GM18520 (cell line): ENCODE data around the gene CUX1.
"Not testable (repeated sequence)": the region's sequence is repeated elsewhere in the genome, so short reads cannot be mapped to it uniquely, and the experiment has no call there.

Experiments used
- ATAC-seq: cut with Tn5 transposase; IDR thresholded peaks from one replicate; pipeline ENCODE4 v1.9.1; 2021; ENCODE audit not compliant: unreplicated experiment

Gene CUX1

DNA sequence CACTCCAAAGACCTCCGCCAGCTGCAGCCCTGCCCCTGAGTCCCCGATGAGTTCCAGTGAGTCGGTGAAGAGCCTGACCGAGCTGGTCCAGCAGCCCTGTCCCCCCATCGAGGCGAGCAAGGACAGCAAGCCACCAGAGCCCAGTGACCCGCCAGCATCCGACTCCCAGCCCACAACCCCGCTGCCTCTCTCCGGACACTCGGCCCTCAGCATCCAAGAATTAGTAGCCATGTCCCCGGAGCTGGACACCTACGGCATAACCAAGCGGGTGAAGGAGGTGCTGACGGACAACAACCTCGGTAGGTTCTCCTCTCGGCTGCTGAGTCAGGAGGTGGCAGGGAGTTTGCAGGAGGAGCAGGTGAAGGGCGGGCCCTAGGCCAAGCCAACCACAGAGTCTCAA is 409.9 kb downstream of the CUX1 start:
- ATAC-seq = no peak

DNA sequence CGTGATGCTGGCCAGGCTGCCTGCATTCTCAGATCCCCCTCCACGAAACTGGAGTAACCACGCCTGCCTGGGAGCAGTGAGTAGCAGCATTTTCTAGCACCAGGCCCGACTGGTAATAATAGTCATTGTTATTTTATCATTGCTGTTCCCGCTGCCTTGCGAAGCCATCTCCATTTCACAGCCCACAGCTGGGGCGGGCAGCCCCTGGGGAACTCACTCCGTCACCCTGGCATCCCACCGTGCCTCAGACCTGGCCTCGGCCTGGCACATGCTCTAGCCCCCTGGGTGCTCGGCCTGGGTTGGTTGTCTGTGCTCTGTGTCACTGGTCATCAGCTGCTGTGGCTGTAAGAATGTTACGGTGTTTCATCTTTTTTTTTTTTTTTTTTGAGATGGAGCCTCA is 411.5 kb downstream of the CUX1 start:
- no peak for ATAC-seq

DNA sequence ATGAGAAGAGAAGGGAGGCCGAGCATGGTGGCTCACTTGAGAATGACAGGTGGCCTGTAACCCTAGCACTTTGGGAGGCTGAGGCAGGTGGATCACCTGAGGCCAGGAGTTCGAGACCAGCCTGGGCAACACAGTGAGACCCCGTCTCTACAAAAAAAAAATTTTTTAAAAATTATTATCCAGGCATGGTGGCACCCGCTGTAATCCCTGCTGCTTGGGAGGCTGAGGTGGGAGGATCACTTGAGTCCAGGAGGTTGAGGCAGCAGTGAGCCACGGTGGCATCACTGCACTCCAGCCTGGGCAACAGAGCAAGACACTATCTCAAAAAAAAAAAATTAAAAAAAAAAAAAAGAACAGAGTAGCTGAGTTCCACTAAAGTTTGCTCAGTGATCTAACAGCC is 412.7 kb downstream of the CUX1 start:
- ATAC-seq = not testable (repeated sequence)

DNA sequence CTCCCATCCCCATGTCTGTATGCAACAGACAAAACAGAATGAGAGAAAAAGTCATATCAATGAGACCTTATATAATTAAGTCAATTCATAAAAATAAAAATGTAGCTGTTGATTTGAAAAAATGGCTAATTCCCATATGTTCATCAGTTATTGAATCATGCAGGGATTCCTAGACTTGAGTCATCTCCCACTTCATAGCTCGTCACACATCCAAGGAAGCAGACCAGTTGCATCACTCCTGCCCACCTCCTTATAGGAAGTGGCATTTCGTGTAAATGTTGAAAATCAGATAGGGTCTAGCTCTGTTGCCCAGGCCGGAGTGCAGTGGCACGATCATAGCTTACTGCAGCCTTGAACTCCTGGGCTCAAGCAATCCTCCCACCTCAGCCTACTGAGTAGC is 413.2 kb downstream of the CUX1 start:
- no peak for ATAC-seq

DNA sequence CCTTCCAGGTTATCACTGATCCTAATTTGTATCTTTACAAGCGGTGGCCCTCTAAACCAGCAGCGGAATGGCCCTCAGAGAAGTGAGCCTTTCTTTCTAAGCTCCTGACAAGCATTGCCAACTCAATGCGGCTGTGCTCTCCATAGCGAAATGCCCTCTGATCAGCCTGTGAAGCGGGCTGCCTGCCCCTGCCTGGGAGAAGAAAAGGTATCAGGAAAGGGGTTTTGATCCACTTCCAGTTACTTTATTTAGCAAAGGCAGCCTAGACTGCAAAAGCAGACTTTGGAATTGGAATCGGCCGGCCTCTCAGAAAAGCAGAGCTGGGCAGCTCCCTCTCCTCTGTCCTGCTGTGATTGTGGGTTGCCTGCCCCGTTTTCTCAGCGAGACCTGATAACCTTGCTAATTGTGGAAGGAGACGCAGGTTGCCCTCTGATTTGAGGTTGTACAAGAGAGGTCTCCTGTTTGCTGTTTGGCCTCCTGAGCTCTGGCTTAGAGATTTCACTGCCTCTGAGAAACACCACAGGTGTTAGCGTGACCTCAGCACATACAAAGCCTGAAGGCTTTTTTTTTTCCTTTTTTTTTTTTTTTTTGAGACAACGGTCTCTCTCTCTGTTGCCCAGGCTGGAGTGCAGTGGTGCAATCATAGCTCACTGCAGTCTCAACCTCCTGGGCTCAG is 415.3 kb downstream of the CUX1 start:
- no peak for ATAC-seq

DNA sequence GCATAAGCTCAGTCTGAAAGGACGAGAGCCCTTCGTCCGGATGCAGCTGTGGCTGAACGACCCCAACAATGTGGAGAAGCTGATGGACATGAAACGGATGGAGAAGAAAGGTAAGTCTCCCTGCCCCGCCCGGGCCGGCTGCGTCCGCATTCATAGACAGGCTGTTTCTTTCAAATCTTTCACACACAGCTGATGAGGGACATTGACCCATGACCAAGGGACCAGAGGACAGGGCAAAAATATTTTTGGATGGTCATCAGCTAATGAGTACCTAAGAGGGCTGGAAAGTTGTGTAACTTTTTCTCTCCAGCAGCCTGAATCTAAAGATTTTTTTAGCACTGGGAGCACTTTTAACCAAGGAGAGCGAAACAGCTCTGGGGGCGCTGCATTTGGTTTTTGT is 416.7 kb downstream of the CUX1 start:
- ATAC-seq = no peak

DNA sequence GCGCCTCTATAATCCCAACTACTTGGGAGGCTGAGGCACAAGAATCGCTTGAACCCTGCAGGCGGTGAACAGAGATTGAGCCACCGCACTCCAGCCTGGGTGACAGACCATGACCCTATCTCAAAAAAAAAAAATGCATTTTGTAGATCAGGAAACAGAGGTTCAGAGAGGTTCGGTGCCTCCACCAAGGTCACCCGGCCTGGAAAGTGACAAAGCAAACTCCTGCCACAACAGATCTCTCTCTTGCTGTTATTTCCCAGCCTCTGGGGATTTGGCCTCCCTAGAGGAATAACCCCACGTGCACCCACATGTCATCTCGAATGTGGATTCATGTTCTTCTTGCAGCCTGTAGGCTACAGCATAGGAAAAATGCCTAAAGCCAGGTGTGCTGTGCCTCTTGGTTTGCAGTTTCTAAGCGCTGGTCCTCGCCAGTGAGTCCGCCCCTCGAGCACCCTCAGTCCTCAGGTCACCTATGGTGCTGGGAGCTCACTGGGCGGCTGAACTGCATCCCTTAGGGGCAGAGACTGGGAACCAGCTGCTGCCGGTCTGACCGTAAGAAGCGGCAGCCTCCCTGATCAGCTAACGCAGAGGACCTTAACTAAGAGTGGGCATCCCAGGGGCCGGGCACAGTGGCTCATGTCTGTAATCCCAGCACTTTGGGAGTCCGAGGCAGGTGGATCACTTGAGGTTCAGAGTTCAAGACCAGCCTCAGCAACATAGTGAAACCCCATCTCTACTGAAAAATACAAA is 417.6 kb downstream of the CUX1 start:
- ATAC-seq = no peak

DNA sequence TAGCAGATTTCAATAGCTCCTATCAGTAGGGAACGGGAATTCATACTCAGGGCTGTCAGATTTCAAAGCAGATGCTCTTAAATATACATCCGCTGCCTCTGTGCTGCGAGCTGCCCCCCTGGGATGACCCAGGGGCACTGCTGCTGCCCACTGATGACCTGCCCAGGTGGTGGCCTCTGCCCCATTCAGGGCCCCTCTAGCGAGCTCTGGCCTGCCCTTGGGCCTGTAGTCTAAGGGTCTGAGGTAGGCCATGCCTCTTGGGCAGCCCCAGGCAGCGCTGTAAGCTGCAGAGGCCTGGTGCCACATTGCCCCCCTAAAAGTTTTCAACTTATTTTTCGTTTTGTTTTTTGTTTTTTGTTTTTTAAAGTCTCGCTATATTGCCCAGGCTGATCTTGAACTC is 418.7 kb downstream of the CUX1 start:
- ATAC-seq = no peak

DNA sequence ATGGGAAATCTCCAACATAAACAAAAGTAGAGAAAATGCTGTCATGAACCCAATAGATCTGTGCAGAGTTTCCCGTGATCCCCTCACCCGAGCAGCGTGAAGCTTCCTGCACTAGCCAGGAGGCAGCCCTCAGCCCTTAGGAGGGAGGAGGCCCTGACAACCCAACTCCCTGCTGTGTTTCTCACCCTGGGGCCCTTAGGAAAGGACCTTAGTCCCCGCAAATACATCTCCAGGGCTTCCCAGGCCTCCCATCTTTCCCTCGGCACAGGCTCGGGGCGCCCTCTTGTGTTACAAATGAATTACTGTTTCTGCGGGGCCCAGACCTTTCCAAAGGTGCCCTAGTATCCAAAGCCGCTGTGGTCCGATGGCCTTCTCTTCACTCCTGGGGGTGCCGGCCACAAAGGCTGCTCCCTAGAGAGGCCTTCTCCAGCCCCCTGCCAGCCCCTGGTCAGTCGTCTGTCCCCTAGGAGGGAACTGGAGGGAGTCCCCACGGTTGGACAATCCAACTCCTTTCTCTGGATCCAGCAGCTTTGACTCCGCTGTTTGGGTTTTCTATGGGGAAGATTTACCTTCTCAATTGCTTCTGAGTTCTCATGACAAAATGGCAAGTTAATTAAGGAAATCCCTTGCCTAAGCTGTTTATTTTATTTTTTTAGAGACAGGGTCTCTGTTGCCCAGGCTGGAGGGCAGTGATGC is 419.3 kb downstream of the CUX1 start:
- no peak for ATAC-seq

DNA sequence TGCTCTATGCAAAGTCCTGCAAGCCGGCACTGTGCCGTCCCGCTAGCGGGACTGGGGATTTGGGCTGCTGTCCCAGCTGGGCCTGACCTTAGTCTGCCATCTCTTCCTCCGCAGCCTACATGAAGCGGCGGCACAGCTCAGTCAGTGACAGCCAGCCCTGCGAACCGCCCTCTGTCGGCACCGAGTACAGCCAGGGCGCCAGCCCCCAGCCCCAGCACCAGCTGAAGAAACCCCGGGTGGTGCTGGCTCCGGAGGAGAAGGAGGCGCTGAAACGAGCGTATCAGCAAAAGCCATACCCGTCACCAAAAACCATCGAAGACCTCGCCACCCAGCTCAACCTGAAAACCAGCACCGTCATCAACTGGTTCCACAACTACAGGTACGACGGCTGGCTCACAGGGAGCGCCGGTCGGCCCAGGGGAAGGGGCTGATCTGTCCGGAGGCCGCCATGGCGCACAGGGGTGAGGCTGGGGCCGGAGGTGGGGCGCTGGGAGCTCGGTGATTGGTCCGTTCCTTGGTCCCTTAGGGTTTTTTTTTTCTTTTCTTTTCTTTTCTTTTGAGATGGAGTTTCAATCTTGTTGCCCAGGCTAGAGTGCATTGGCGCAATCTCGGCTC is 421.9 kb downstream of the CUX1 start:
- no peak for ATAC-seq

DNA sequence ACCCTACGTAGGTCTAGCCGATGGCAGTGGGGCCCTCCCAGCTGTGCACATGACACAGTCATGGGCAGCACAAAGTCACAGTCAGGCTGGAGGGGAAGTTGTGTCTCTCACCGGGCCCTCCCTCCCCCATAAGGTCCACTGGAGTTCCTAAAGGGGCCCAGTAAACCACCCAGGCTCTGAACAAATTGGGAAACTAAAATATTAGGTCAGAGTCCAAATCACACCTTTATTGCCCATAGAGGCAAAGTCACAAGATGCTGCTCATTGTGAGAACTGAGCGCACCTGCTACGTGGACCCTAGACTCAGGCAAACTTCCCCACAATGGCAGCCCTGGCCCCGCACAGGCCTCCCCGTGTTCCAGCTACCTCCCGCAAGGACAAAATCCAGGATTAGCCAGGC is 424.0 kb downstream of the CUX1 start:
- ATAC-seq = no peak

DNA sequence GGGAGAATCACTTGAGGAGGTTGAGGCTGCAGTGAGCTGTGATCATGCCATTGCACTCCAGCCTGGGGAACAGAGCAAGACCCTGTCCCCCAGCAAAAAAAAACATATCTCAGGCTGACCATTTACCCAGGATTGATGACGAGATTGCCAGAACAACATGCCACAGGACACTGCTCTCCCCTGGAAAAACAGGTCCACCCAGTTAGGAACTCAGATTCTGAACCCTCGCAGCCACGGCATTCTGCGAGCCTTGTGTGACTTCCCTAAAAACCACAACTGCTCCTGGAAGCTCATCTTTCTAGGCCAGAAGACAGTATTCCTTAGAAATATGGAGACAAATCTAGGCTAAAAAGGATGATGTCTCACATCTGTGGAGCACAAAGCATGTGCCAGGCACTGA is 427.2 kb downstream of the CUX1 start:
- ATAC-seq = no peak

DNA sequence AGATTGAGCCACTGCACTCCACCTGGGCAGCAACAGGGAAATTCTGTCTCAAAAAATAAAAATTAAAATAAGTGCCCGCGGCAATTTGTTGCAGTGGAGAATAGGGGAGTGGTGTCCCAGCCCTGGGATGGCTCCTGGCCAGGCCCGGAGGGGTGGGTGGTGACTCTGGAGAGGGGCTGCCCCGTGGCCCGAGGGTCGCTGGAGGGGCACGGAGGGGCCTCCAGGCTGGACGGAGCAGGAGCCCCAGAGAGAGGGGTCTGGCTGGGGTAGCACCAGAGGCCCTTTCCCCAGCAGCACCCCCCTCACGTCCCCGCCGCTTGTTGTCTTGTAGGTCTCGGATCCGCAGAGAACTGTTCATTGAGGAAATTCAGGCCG is 430.6 kb downstream of the CUX1 start:
- ATAC-seq = no peak

DNA sequence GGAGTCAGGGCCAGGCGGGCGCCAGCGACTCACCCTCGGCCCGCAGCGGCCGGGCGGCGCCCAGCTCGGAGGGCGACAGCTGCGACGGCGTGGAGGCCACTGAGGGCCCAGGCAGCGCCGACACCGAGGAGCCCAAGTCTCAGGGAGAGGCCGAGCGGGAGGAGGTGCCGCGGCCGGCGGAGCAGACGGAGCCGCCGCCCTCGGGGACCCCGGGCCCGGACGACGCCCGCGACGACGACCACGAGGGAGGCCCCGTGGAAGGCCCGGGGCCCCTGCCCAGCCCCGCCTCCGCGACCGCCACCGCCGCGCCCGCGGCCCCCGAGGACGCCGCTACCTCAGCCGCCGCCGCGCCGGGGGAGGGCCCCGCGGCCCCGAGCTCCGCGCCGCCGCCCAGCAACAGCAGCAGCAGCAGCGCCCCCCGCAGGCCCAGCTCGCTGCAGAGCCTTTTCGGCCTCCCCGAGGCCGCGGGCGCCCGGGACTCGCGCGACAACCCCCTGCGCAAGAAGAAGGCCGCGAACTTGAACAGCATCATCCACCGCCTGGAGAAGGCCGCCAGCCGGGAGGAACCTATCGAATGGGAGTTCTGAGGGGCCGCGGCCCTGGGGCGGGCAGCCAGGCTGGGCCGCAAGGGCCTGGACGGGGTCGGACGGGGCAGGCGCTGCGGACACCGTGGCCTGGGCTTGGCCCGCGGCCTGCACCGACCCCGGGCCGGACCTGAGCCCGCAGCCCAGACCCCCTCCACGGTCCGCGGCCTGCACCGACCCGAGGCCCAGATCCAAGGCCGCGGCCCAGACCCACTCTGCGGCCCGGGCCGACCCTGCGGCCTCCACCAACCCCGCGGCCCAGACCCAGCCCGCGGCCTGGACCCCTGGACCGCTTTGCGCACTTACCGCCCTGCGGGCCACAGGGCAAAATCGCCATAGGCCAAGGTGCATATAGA is 431.3 kb downstream of the CUX1 start:
- no peak for ATAC-seq

DNA sequence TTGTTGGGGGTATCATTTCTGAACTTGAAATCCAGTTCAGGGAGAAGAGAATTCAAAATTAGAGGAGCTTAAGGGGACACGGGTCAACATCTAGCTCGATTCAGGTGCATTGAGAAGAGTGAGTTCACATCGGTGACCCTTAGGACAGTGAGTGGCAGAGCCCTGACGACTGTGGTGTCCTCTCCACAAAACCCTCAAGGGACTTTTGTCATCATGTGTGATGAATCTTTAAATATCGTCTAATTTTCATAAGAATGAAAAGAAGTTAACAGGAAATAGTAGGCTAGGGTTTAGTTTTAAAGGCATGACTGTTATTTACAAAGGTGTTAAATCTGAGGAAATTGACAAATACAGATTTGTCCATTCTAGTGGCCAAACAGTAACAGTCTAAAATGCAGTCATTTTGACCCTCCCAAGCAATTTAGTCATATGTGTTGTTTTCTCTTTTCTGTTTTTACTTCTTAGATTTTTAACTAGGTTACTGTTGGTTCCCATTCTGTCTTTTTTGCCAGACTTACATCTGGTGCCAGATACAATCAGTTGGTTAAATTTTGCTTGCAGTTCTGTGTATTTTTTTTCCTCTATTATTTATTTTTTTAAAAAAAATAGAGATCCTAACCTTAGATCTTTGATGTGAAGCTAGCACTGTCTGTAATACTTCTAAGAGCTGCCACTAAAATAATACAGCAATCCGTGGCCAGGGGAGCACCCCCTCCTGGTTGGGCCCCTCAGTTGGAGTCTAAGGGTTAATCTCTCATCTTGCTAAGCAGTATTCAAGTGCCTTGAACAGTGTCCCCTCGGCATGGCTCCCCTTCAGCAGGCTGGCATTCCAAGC is 434.3 kb downstream of the CUX1 start:
- ATAC-seq = no peak

DNA sequence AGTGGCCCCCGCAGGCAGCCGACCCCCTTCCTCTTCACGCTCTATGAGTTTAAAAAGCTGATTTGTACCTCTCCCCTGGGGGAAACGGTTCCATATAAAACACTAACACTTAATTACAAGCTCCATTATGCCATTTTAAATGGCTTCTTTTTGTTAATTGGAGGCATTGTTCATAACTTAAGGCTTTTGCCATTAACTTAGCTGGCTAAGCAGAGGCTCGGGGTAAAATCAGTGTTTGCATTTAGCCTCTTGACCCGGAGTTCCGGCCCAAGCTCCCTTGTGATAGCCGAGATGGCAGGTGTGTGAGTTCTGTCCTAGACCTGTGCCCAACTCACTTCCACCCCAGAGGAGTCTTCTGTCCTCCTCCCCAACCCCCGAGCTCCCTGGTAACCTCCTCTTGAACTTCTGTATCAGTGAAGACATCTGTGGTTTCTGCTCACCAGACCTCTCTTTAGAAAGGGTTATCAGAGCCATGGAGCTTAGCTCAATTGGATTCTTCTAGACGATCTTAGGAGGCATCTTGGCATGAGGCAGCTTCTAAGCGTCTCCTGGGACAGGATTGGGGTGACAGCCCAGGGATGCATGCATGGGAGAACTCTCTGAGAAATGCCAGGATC is 435.0 kb downstream of the CUX1 start:
- ATAC-seq = no peak

DNA sequence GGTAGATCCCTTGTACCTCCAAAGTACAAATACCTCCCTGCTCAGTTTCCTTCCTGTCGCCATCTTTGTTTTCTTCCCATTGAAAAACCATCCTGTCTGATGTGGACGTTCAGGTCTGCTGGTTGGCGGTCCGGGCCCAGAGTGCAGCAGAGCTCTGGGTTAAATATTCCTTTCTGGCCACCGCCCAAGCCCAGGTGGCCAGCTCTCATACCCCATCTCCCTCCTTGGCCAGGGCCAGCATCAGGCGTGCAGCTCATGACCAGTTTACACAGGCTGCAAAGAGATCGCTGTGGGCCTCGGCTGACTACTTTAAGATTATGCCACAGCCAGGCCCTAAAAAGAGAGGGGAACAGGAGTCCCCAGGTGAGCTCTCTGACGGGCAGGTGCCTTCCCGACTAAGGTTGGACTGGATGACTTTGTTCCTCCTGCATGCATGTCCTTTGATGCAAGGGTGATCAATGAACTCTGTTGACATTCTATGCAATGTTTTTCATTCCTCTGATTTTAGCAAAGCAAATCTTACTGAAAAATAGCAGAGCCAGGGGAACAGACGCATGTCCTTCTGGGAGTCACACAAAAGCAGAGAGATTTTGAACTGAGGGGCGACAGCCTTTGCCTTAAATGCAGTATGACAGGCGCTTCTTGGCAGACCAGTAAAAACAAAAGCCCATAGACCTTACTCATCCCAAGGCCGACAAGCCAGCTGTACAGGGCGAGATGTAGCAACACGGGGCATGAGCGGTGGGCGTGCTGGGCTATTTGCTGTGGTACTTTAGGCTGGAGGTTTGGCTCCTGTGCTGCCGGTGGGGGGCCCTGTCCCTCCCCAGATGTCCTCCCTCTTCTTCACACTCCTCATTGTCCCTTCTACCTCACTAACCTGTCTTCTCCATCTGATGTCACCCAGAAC is 435.9 kb downstream of the CUX1 start:
- ATAC-seq = no peak

DNA sequence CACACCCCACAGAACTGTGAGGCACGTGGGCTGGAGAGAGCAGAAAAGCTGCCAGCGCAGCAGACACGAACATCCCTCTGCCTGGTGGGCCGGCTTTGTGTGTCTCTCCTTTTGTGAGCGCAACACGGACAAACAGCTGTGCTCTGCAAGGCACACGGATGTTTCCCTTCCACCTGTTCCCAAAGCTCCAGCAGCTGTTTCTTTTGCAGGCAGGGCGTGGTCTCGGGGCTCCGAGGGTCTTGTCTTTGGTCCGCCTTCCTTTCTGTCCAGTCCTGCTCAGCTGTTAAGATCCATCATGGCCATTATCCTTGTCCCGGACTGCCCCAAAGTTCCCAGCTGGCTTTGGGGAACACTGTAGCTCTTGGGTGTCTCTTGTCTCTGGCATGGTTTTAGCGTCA is 436.5 kb downstream of the CUX1 start:
- ATAC-seq = no peak
